HG03066 (cell line): Measurements from ENCODE around the gene CD36.

Source experiments
- ATAC-seq: cut with Tn5 transposase; IDR thresholded peaks from one replicate; pipeline ENCODE4 v1.9.1; 2021; ENCODE audit warnings: low read depth; ENCODE audit not compliant: unreplicated experiment

CD36 gene

GRCh38 chr7:80637911-80638765 lies at the start of gene CD36:
TSS of gene CD36 (plus strand) at chr7:80638642. CDS start at chr7:80646741, 8,099 bp downstream.
- peak; percentile 75 for ATAC-seq

GRCh38 chr7:80589631-80590030 lies 48.8 kb upstream of the CD36 start:
- no peak for ATAC-seq

GRCh38 chr7:80591654-80592053 lies 46.8 kb upstream of the CD36 start:
- ATAC-seq: no peak

GRCh38 chr7:80593869-80594586 lies 44.4 kb upstream of the CD36 start:
- no peak for ATAC-seq

DNA sequence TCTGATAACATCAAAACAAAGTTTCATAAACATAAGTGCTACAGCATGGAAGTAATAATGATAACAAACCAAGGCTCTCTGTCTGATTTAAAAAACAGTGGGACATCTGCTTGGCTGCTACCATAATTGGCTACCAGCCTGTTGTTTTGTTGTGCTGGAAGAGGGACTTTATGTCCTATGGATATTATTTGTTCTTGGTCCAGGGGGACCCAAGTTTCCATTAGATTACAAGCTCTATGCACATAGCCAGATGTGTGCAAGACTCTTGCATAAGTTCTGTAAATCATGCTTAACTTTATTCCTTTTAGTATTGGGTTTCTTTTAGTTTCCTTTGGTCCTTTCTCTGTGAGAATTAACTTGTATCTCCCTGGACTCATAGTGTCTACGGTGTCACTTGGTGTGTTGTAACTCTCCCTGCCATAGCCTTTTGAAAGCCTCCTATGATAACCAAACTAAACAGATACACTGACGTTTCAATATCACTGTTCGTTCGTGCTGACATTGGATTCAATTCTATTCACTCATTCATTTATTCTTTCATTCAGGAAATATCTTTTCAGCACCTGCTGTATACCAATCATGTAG lies 41.4 kb upstream of the CD36 start:
- no peak for ATAC-seq

GRCh38 chr7:80597875-80598274 lies 40.6 kb upstream of the CD36 start:
- no peak for ATAC-seq

- no peak for ATAC-seq
Observed at GRCh38 chr7:80600046-80600445, 38.4 kb upstream of the CD36 start.

- ATAC-seq: no peak
Observed at GRCh38 chr7:80601999-80602398, 36.4 kb upstream of the CD36 start.

DNA sequence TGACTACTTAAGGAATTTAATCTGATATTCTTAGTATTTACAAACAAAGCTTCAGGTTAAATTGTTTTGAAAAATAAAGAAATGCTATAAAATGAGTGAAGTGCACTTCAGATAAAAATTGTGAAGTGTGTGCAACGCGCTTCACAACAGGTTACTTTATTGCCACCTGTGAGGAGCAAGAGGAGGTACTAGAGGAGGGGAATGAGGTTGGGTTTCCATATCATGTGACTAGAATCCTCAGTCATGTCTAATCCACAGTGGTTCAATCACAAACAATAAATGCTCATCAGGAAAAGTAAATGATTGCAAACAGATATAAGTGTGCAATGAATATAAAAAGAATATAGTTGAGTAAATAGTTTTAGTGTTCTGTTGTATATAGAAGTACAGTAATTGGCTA lies 34.5 kb upstream of the CD36 start:
- ATAC-seq: no peak

DNA sequence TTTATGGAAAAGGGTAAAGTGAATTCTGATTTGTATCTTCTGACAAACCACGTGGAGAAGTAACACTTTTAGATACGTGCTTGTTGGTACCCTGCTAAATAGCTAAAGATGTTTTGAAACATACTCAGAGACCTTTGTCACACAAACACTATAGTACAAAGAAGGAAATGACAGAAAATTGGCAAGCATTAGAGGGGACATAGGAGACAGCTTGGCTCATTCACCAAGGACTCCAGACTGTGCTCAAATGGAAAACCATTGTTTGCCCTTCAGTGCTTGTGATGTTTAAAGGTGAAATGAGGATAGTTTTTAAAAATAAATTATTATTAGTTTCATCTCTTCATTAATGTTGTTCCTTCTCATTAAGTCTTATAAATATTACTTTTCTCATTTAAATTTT lies 34.0 kb upstream of the CD36 start:
- no peak for ATAC-seq

- no peak for ATAC-seq
Observed at GRCh38 chr7:80607136-80607535, 31.3 kb upstream of the CD36 start.

GRCh38 chr7:80608336-80608735 lies 30.1 kb upstream of the CD36 start:
- ATAC-seq: no peak

DNA sequence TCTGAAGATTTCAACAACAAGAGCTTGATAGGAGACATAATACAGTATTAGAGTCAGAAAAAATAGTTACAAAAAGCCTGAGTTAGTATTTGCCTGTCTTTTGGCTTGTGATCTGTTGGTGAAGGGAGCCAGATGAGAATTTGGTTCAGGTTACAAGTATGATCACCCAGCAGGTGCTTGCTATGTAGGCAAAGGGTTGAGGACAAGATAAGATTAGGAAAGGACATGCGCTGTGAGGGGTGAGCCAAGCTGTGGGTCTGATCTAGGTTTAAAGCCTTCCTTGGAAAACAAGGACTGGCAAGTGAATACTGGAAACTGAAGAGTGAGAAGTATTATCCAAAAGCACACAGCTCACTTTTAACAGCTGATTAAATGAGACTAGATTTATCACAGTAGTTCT lies 28.7 kb upstream of the CD36 start:
- ATAC-seq: no peak

GRCh38 chr7:80611353-80611752 lies 27.1 kb upstream of the CD36 start:
- ATAC-seq: no peak

- ATAC-seq: no peak
Observed at GRCh38 chr7:80611779-80612178, 26.7 kb upstream of the CD36 start.

DNA sequence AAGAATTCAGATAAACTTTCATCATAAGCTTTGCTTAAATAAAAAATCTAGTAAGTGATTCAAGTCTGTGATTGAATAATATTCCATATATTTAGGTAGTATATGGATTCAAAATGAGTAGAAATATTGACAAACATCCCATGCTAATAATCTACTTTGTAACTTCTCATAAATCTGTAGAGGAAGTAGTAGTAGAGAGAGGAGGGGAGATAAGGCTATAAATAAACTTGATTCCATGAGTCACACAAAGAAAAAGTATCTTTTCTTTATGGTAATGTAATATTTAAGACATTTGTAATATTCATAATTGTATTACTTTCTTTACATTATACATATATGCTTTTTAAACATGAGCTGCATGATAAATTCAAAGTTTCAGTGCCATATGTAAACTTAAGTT lies 25.6 kb upstream of the CD36 start:
- ATAC-seq: no peak

DNA sequence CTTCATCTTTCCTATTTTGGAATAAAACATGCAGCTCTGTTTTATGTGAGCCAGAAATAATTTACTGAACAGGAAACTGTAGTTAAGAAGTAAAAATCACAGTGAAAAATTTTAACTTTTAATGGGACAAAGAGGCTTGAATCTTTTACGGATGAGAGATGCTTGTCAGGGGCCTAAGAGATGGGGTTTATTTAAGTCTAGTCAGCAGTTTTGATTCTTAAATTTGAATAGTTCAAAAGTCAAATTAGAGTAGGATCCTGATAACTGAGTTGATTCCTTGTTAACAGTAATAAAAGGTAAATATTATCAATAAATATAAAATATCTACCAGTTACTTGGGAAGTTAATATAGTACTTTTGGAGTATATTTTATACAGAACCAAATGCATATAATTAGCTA lies 24.9 kb upstream of the CD36 start:
- no peak for ATAC-seq

DNA sequence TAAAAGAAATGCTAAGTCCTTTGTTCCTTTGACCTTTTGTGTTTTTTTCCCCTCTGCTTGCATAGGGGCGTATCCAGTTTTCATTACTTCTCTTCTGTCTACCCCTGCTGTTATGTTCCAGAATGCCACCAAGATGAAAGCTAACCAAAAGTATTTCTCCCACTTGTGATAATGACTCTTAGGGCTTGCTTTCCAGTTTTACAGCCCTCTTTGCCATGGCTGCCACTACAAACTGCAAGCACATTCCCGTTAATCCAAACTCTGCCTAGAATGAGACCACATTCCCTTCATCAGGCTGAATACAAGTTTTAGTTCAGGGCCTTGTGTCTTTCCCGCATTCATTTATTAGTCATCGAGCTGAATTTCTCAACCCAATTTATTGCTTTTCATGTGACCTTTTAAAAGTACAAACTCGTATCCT lies 23.6 kb upstream of the CD36 start:
- ATAC-seq: no peak

GRCh38 chr7:80618096-80618495 lies 20.3 kb upstream of the CD36 start:
- ATAC-seq: no peak

- ATAC-seq: no peak
Observed at GRCh38 chr7:80619741-80620140, 18.7 kb upstream of the CD36 start.

- no peak for ATAC-seq
Observed at GRCh38 chr7:80622541-80622940, 15.9 kb upstream of the CD36 start.
